HEK293T (cell line): ENCODE results near the gene SMG1.
"Not testable (repeated sequence)": the region's sequence is repeated elsewhere in the genome, so short reads cannot be mapped to it uniquely, and the experiment has no call there.

ENCODE experiments used
- ARNT ChIP-seq: fragments of 450-650 bp; IDR thresholded peaks from 2 replicates; pipeline ENCODE4 v1.6.1; 2017; ENCODE audit warnings: mild to moderate bottlenecking
- BHLHE40 ChIP-seq: fragments of 450-650 bp; IDR thresholded peaks from 2 replicates; pipeline ENCODE4 v1.6.1; 2016; ENCODE audit warnings: mild to moderate bottlenecking, moderate library complexity, borderline replicate concordance
- CTBP1 ChIP-seq: fragments of 450-650 bp; IDR thresholded peaks from 2 replicates; pipeline ENCODE4 v1.6.1; 2016; ENCODE audit warnings: borderline replicate concordance
- ELF4 ChIP-seq: fragments of 450-650 bp; IDR thresholded peaks from 2 replicates; pipeline ENCODE4 v1.6.1; 2017; ENCODE audit warnings: antibody characterized with exemption
- FOXA1 ChIP-seq: fragments of 450-650 bp; IDR thresholded peaks from 2 replicates; pipeline ENCODE4 v1.6.1; 2016; ENCODE audit warnings: mild to moderate bottlenecking
- FOXK2 ChIP-seq: fragments of 450-650 bp; IDR thresholded peaks from 2 replicates; pipeline ENCODE4 v1.6.1; 2016; ENCODE audit warnings: mild to moderate bottlenecking
- FOXM1 ChIP-seq: fragments of 450-650 bp; IDR thresholded peaks from 2 replicates; pipeline ENCODE4 v1.6.1; 2017; ENCODE audit warnings: mild to moderate bottlenecking, borderline replicate concordance
- HDGF ChIP-seq: fragments of 450-650 bp; IDR thresholded peaks from 2 replicates; pipeline ENCODE4 v1.6.1; 2017; ENCODE audit warnings: antibody characterized with exemption, borderline replicate concordance
- L3MBTL2 ChIP-seq: fragments of 450-650 bp; conservative IDR thresholded peaks from 2 replicates; pipeline ENCODE4 v1.6.1; 2016; ENCODE audit warnings: mild to moderate bottlenecking
- NFRKB ChIP-seq: fragments of 450-650 bp; IDR thresholded peaks from 2 replicates; pipeline ENCODE4 v1.6.1; 2016; ENCODE audit warnings: mild to moderate bottlenecking, moderate library complexity
- SP1 ChIP-seq: fragments of 450-650 bp; IDR thresholded peaks from 2 replicates; pipeline ENCODE4 v1.6.1; 2017
- SUZ12 ChIP-seq: fragments of 450-650 bp; IDR thresholded peaks from 2 replicates; pipeline ENCODE4 v1.6.1; 2016; ENCODE audit warnings: mild to moderate bottlenecking
- TARDBP ChIP-seq: fragments of 450-650 bp; IDR thresholded peaks from 2 replicates; pipeline ENCODE4 v1.6.1; 2016
- TF ChIP-seq, protein P1 (sequence below): fragments of 450-650 bp; IDR thresholded peaks from 2 replicates; pipeline ENCODE4 v1.6.1; 2016

DNA sequence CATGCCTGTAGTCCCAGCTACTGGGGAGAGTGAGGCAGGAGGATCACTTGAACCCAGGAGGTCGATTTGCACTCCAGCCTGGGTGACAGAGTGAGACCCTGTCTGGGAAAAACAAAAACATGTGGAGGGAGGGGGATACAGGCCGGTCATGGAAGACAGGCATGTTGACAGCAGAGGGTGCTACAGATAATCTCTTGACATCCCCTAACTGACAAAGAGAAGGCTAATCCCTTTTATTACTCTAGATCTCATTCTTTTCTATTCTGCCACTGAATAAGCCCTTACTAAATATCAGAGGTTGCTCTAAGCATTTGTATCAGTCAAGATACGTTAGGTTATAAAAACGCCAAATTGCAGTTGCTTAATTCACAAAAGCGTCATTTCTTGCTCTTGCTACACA lies 149.9 kb downstream of the SMG1 start:
- TF ChIP-seq FOXA1, FOXK2, FOXM1, BHLHE40, L3MBTL2, SP1, HDGF, SUZ12, NFRKB, TARDBP, ARNT, CTBP1, ELF4: not testable (repeated sequence)
- TF ChIP-seq, protein P1, sequence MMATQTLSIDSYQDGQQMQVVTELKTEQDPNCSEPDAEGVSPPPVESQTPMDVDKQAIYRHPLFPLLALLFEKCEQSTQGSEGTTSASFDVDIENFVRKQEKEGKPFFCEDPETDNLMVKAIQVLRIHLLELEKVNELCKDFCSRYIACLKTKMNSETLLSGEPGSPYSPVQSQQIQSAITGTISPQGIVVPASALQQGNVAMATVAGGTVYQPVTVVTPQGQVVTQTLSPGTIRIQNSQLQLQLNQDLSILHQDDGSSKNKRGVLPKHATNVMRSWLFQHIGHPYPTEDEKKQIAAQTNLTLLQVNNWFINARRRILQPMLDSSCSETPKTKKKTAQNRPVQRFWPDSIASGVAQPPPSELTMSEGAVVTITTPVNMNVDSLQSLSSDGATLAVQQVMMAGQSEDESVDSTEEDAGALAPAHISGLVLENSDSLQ = not testable (repeated sequence)
